ENCODE results near the gene CTNNA3.

The CTNNA3 gene

GRCh38 chr10:66844176-66844942 lies 851.6 kb downstream of the CTNNA3 start (continued):
- TF ChIP-seq ATF2 (tag by site-specific recombination; IDR thresholded peaks at IDR 0.05; ENCODE audit: low read depth), result no peak
- TF ChIP-seq ZBTB17 (tag by site-specific recombination; IDR thresholded peaks at IDR 0.05), result no peak
- TF ChIP-seq ZBTB20 (tag by site-specific recombination; IDR thresholded peaks at IDR 0.05), result no peak
- TF ChIP-seq PATZ1 (tag by site-specific recombination; IDR thresholded peaks at IDR 0.05), result no peak
- TF ChIP-seq ZBTB21 (tag by site-specific recombination; IDR thresholded peaks at IDR 0.05), result no peak
- TF ChIP-seq ZBTB11 (tag by site-specific recombination; conservative IDR thresholded peaks at IDR 0.05; ENCODE audit: low read depth), result no peak
- no peak for TF ChIP-seq MEIS1 (CRISPR knock-in tag; IDR thresholded peaks at IDR 0.05; ENCODE audit: borderline replicate concordance)

- Histone ChIP-seq H3K27ac (ENCODE audit: extremely low read depth, low read depth, low read length) (no peak overlapping the region), H3K4me3 (ENCODE audit: low read depth, low read length) (no peak overlapping the region), H3K4me1 (ENCODE audit: control insufficient read depth, insufficient read depth, low read length) (no peaks in the 10 kb centered on the region), H3K36me3 (ENCODE audit: control insufficient read depth in 2 of 2, insufficient read depth in 1 of 2, low read length in 2 of 2) (no peaks in the 10 kb centered on the region), H3K9me3 (ENCODE audit: control insufficient read depth, insufficient read depth, low read depth, low read length) (no peaks in the 10 kb centered on the region)
- ChIA-PET POLR2A (no interaction called here), CTCF (no interaction called here)
- TF ChIP-seq ZNF548 (tag by site-specific recombination; IDR thresholded peaks at IDR 0.05) (no peak), ZBTB20 (tag by site-specific recombination; IDR thresholded peaks at IDR 0.05) (no peak), KLF16 (tag by site-specific recombination; IDR thresholded peaks at IDR 0.05) (no peak), ZSCAN18 (tag by site-specific recombination; IDR thresholded peaks at IDR 0.05) (no peak), ZNF514 (tag by site-specific recombination; IDR thresholded peaks at IDR 0.05) (no peak)
Measured at GRCh38 chr10:66843396-66843795, 852.6 kb downstream of the CTNNA3 start.

GRCh38 chr10:66842867-66843266 lies 853.1 kb downstream of the CTNNA3 start:
- TF ChIP-seq SETDB1 (IDR thresholded peaks at IDR 0.05; ENCODE audit: insufficient read length, low read length) (no peak), ZNF473 (tag by site-specific recombination; IDR thresholded peaks at IDR 0.05) (no peak), ZNF362 (tag by site-specific recombination; IDR thresholded peaks at IDR 0.05) (no peak), ZNF366 (tag by site-specific recombination; conservative IDR thresholded peaks at IDR 0.05) (no peak), ZNF335 (tag by site-specific recombination; conservative IDR thresholded peaks at IDR 0.05) (no peak), ZNF76 (tag by site-specific recombination; IDR thresholded peaks at IDR 0.05; ENCODE audit: borderline replicate concordance, low read depth) (no peak), ZSCAN30 (tag by site-specific recombination; IDR thresholded peaks at IDR 0.05) (no peak)
- Histone ChIP-seq H3K27ac (ENCODE audit: extremely low read depth, low read depth, low read length) (no peak overlapping the region), H3K4me1 (ENCODE audit: control insufficient read depth, insufficient read depth, low read length) (peaks cover under 1% of the 10 kb centered on the region; the same call in 1 of the 2 replicates), H3K9me3 (ENCODE audit: control insufficient read depth, insufficient read depth, low read depth, low read length) (no peaks in the 10 kb centered on the region), H3K4me3 (ENCODE audit: low read depth, low read length) (no peak overlapping the region), H3K36me3 (ENCODE audit: control insufficient read depth in 2 of 2, insufficient read depth in 1 of 2, low read length in 2 of 2) (no peaks in the 10 kb centered on the region)
- CTCF ChIA-PET, result no interaction called here
- POLR2A ChIA-PET, result no interaction called here
